ENCODE data around the gene ERFL. TPM values are rescaled to one million over a fixed set of nuclear protein-coding genes. Genes with fewer than 3 reads are reported as not detected.

Gene ERFL
- total and polyA plus RNA-seq, 8 donors = 0.06 to 0.37 (median 0.22) TPM; not detected in 1

- H3K4me3 ChIP-seq = no peak overlapping the region
- H3K4me1 ChIP-seq = peaks cover 5 to 7% (median 6%) of the 10 kb centered on the region in 3 donors
- H3K27me3 ChIP-seq = no peaks in the 10 kb centered on the region
- no peak overlapping the region for H3K27ac ChIP-seq
- TF ChIP-seq CTCF (IDR thresholded peaks at IDR 0.05) = no peak
- ATAC-seq = no peak
- no peak for FAIRE-seq
- DNase-seq = no peak
- no peaks in the 10 kb centered on the region for H3K9me3 ChIP-seq
- intact Hi-C loops (cut with DNase I) = no loop called here
- H3K36me3 ChIP-seq = peaks cover 0 to 28% (median 22%) of the 10 kb centered on the region in 3 donors
- 80 to 82% methylated on average over 8 to 9 of the region's 9 CpGs for WGBS, 2 donors
Measured at GRCh38 chr19:41906271-41906670, 22.0 kb downstream of the ERFL start.

GRCh38 chr19:41905273-41906002 is 22.8 kb downstream of the ERFL start:
- intact Hi-C loops (cut with DNase I) = no loop called here
- ATAC-seq (no peak), FAIRE-seq (no peak), DNase-seq (peak in 1 of 6 donors; percentile 61)
- Histone ChIP-seq H3K4me1 (peaks cover 5 to 7% (median 6%) of the 10 kb centered on the region in 3 donors), H3K27me3 (no peaks in the 10 kb centered on the region), H3K9me3 (no peaks in the 10 kb centered on the region), H3K36me3 (peaks cover 0 to 35% (median 22%) of the 10 kb centered on the region in 3 donors), H3K4me3 (no peak overlapping the region), H3K27ac (no peak overlapping the region)
- no peak for TF ChIP-seq CTCF (IDR thresholded peaks at IDR 0.05)
- 90 to 93% methylated on average over 24 of the region's 24 CpGs for WGBS, 2 donors

GRCh38 chr19:41904118-41904870 is 24.0 kb downstream of the ERFL start:
- Histone ChIP-seq H3K27ac (no peak overlapping the region), H3K4me3 (no peak overlapping the region), H3K27me3 (no peaks in the 10 kb centered on the region), H3K9me3 (no peaks in the 10 kb centered on the region), H3K4me1 (peaks cover 5 to 7% (median 6%) of the 10 kb centered on the region in 3 donors), H3K36me3 (peaks cover 0 to 43% (median 25%) of the 10 kb centered on the region in 3 donors)
- 55 to 60% methylated on average over 30 of the region's 30 CpGs for WGBS, 2 donors
- no peak for FAIRE-seq
- peak; percentile 76 to 97 (median 90) for ATAC-seq
- no peak for TF ChIP-seq CTCF (IDR thresholded peaks at IDR 0.05)
- peak in 4 of 6 donors; percentile 55 to 83 (median 70) for DNase-seq
- intact Hi-C loops (cut with DNase I) = no loop called here

GRCh38 chr19:41903193-41903953 is 24.9 kb downstream of the ERFL start:
- no peak overlapping the region for H3K4me3 ChIP-seq
- intact Hi-C loops (cut with DNase I) = no loop called here
- no peaks in the 10 kb centered on the region for H3K9me3 ChIP-seq
- peaks cover 5 to 7% (median 6%) of the 10 kb centered on the region in 3 donors for H3K4me1 ChIP-seq
- FAIRE-seq (no peak), DNase-seq (no peak), ATAC-seq (no peak)
- TF ChIP-seq CTCF (IDR thresholded peaks at IDR 0.05) = no peak
- no peaks in the 10 kb centered on the region for H3K27me3 ChIP-seq
- peaks cover 0 to 48% (median 32%) of the 10 kb centered on the region in 3 donors for H3K36me3 ChIP-seq
- WGBS, 2 donors = 89 to 90% methylated on average over 19 of the region's 19 CpGs
- H3K27ac ChIP-seq = no peak overlapping the region
